Measurements from ENCODE around the gene ALMS1.
"Not testable (repeated sequence)": the region's sequence is repeated elsewhere in the genome, so short reads cannot be mapped to it uniquely, and the experiment has no call there.

The ALMS1 gene

GRCh38 chr2:73614105-73614504 lies 228.5 kb downstream of the ALMS1 start:
- Histone ChIP-seq H3K4me3 (ENCODE audit: low read length in 2 of 2) (no peak overlapping the region), H3K36me3 (ENCODE audit: control insufficient read depth in 2 of 2, insufficient read depth in 2 of 2, low read length in 2 of 2) (peaks cover 3 to 6% of the 10 kb centered on the region in 2 donors), H3K9me3 (ENCODE audit: control insufficient read depth in 2 of 2, low read length in 2 of 2) (no peaks in the 10 kb centered on the region), H3K4me1 (ENCODE audit: control insufficient read depth, insufficient read depth, low read length) (no peaks in the 10 kb centered on the region), H3K27ac (ENCODE audit: low read length) (no peak overlapping the region), H3K27me3 (ENCODE audit: control insufficient read depth in 1 of 2, insufficient read depth in 2 of 2, low read length in 2 of 2) (no peaks in the 10 kb centered on the region), H3K9ac (ENCODE audit: low read length in 2 of 2) (no peak overlapping the region)

GRCh38 chr2:73614997-73615396 lies 229.4 kb downstream of the ALMS1 start:
- H3K27ac ChIP-seq (ENCODE audit: low read length), result no peak overlapping the region
- peaks cover 3 to 6% of the 10 kb centered on the region in 2 donors for H3K36me3 ChIP-seq (ENCODE audit: control insufficient read depth in 2 of 2, insufficient read depth in 2 of 2, low read length in 2 of 2)
- no peak overlapping the region for H3K9ac ChIP-seq (ENCODE audit: low read length in 2 of 2)
- H3K4me3 ChIP-seq (ENCODE audit: low read length in 2 of 2), result no peak overlapping the region
- no peaks in the 10 kb centered on the region for H3K4me1 ChIP-seq (ENCODE audit: control insufficient read depth, insufficient read depth, low read length)
- no peaks in the 10 kb centered on the region for H3K9me3 ChIP-seq (ENCODE audit: control insufficient read depth in 2 of 2, low read length in 2 of 2)
- H3K27me3 ChIP-seq (ENCODE audit: control insufficient read depth in 1 of 2, insufficient read depth in 2 of 2, low read length in 2 of 2), result no peaks in the 10 kb centered on the region

GRCh38 chr2:73619925-73620324 lies 234.3 kb downstream of the ALMS1 start:
- not testable (repeated sequence) for H3K27ac ChIP-seq (ENCODE audit: low read length); H3K9ac ChIP-seq (ENCODE audit: low read length in 2 of 2); H3K4me3 ChIP-seq (ENCODE audit: low read length in 2 of 2); H3K36me3 ChIP-seq (ENCODE audit: control insufficient read depth in 2 of 2, insufficient read depth in 2 of 2, low read length in 2 of 2); H3K9me3 ChIP-seq (ENCODE audit: control insufficient read depth in 2 of 2, low read length in 2 of 2); H3K4me1 ChIP-seq (ENCODE audit: control insufficient read depth, insufficient read depth, low read length); H3K27me3 ChIP-seq (ENCODE audit: control insufficient read depth in 1 of 2, insufficient read depth in 2 of 2, low read length in 2 of 2)

- not testable (repeated sequence) for H3K27ac ChIP-seq (ENCODE audit: low read length); H3K9me3 ChIP-seq (ENCODE audit: control insufficient read depth in 2 of 2, low read length in 2 of 2); H3K4me3 ChIP-seq (ENCODE audit: low read length in 2 of 2); H3K4me1 ChIP-seq (ENCODE audit: control insufficient read depth, insufficient read depth, low read length); H3K27me3 ChIP-seq (ENCODE audit: control insufficient read depth in 1 of 2, insufficient read depth in 2 of 2, low read length in 2 of 2); H3K9ac ChIP-seq (ENCODE audit: low read length in 2 of 2); H3K36me3 ChIP-seq (ENCODE audit: control insufficient read depth in 2 of 2, insufficient read depth in 2 of 2, low read length in 2 of 2)
Observed at GRCh38 chr2:73624036-73624435, 238.4 kb downstream of the ALMS1 start.

- H3K4me3 ChIP-seq (ENCODE audit: low read length in 2 of 2); H3K36me3 ChIP-seq (ENCODE audit: control insufficient read depth in 2 of 2, insufficient read depth in 2 of 2, low read length in 2 of 2); H3K27ac ChIP-seq (ENCODE audit: low read length); H3K9ac ChIP-seq (ENCODE audit: low read length in 2 of 2); H3K4me1 ChIP-seq (ENCODE audit: control insufficient read depth, insufficient read depth, low read length); H3K9me3 ChIP-seq (ENCODE audit: control insufficient read depth in 2 of 2, low read length in 2 of 2); H3K27me3 ChIP-seq (ENCODE audit: control insufficient read depth in 1 of 2, insufficient read depth in 2 of 2, low read length in 2 of 2): not testable (repeated sequence)
Observed at GRCh38 chr2:73624625-73625024, 239.0 kb downstream of the ALMS1 start.

GRCh38 chr2:73626237-73626636 lies 240.6 kb downstream of the ALMS1 start:
- H3K4me1 ChIP-seq (ENCODE audit: control insufficient read depth, insufficient read depth, low read length); H3K27ac ChIP-seq (ENCODE audit: low read length); H3K9ac ChIP-seq (ENCODE audit: low read length in 2 of 2); H3K9me3 ChIP-seq (ENCODE audit: control insufficient read depth in 2 of 2, low read length in 2 of 2); H3K27me3 ChIP-seq (ENCODE audit: control insufficient read depth in 1 of 2, insufficient read depth in 2 of 2, low read length in 2 of 2); H3K36me3 ChIP-seq (ENCODE audit: control insufficient read depth in 2 of 2, insufficient read depth in 2 of 2, low read length in 2 of 2); H3K4me3 ChIP-seq (ENCODE audit: low read length in 2 of 2): not testable (repeated sequence)

- H3K9ac ChIP-seq (ENCODE audit: low read length in 2 of 2); H3K4me1 ChIP-seq (ENCODE audit: control insufficient read depth, insufficient read depth, low read length); H3K27ac ChIP-seq (ENCODE audit: low read length); H3K36me3 ChIP-seq (ENCODE audit: control insufficient read depth in 2 of 2, insufficient read depth in 2 of 2, low read length in 2 of 2); H3K4me3 ChIP-seq (ENCODE audit: low read length in 2 of 2); H3K27me3 ChIP-seq (ENCODE audit: control insufficient read depth in 1 of 2, insufficient read depth in 2 of 2, low read length in 2 of 2); H3K9me3 ChIP-seq (ENCODE audit: control insufficient read depth in 2 of 2, low read length in 2 of 2): not testable (repeated sequence)
Observed at GRCh38 chr2:73628493-73628892, 242.9 kb downstream of the ALMS1 start.

- H3K9me3 ChIP-seq (ENCODE audit: control insufficient read depth in 2 of 2, low read length in 2 of 2); H3K36me3 ChIP-seq (ENCODE audit: control insufficient read depth in 2 of 2, insufficient read depth in 2 of 2, low read length in 2 of 2); H3K27ac ChIP-seq (ENCODE audit: low read length); H3K4me3 ChIP-seq (ENCODE audit: low read length in 2 of 2); H3K4me1 ChIP-seq (ENCODE audit: control insufficient read depth, insufficient read depth, low read length); H3K27me3 ChIP-seq (ENCODE audit: control insufficient read depth in 1 of 2, insufficient read depth in 2 of 2, low read length in 2 of 2); H3K9ac ChIP-seq (ENCODE audit: low read length in 2 of 2): not testable (repeated sequence)
Observed at GRCh38 chr2:73630662-73631266, 245.1 kb downstream of the ALMS1 start.

- H3K36me3 ChIP-seq (ENCODE audit: control insufficient read depth in 2 of 2, insufficient read depth in 2 of 2, low read length in 2 of 2); H3K27ac ChIP-seq (ENCODE audit: low read length); H3K27me3 ChIP-seq (ENCODE audit: control insufficient read depth in 1 of 2, insufficient read depth in 2 of 2, low read length in 2 of 2); H3K9ac ChIP-seq (ENCODE audit: low read length in 2 of 2); H3K4me3 ChIP-seq (ENCODE audit: low read length in 2 of 2); H3K9me3 ChIP-seq (ENCODE audit: control insufficient read depth in 2 of 2, low read length in 2 of 2); H3K4me1 ChIP-seq (ENCODE audit: control insufficient read depth, insufficient read depth, low read length): not testable (repeated sequence)
Observed at GRCh38 chr2:73636977-73637376, 251.3 kb downstream of the ALMS1 start.

GRCh38 chr2:73638429-73638828 lies 252.8 kb downstream of the ALMS1 start:
- Histone ChIP-seq H3K4me3 (ENCODE audit: low read length in 2 of 2) (no peak overlapping the region), H3K36me3 (ENCODE audit: control insufficient read depth in 2 of 2, insufficient read depth in 2 of 2, low read length in 2 of 2) (no peaks in the 10 kb centered on the region), H3K27ac (ENCODE audit: low read length) (no peak overlapping the region), H3K9ac (ENCODE audit: low read length in 2 of 2) (no peak overlapping the region), H3K4me1 (ENCODE audit: control insufficient read depth, insufficient read depth, low read length) (peaks cover 2% of the 10 kb centered on the region), H3K9me3 (ENCODE audit: control insufficient read depth in 2 of 2, low read length in 2 of 2) (no peaks in the 10 kb centered on the region), H3K27me3 (ENCODE audit: control insufficient read depth in 1 of 2, insufficient read depth in 2 of 2, low read length in 2 of 2) (no peaks in the 10 kb centered on the region)

GRCh38 chr2:73640511-73640911 lies 254.9 kb downstream of the ALMS1 start:
- peaks cover 0 to 3% of the 10 kb centered on the region in 2 donors for H3K27me3 ChIP-seq (ENCODE audit: control insufficient read depth in 1 of 2, insufficient read depth in 2 of 2, low read length in 2 of 2)
- H3K4me3 ChIP-seq (ENCODE audit: low read length in 2 of 2), result no peak overlapping the region
- H3K9me3 ChIP-seq (ENCODE audit: control insufficient read depth in 2 of 2, low read length in 2 of 2), result no peaks in the 10 kb centered on the region
- H3K36me3 ChIP-seq (ENCODE audit: control insufficient read depth in 2 of 2, insufficient read depth in 2 of 2, low read length in 2 of 2), result no peaks in the 10 kb centered on the region
- no peak overlapping the region for H3K27ac ChIP-seq (ENCODE audit: low read length)
- peaks cover 2% of the 10 kb centered on the region for H3K4me1 ChIP-seq (ENCODE audit: control insufficient read depth, insufficient read depth, low read length)
- no peak overlapping the region for H3K9ac ChIP-seq (ENCODE audit: low read length in 2 of 2)
